HG02973 (cell line): ENCODE measurements around the gene SUPT3H.
"Not testable (repeated sequence)": the region's sequence is repeated elsewhere in the genome, so short reads cannot be mapped to it uniquely, and the experiment has no call there.

ENCODE experiments used
- ATAC-seq: cut with Tn5 transposase; IDR thresholded peaks from one replicate; pipeline ENCODE4 v1.9.1; 2021; ENCODE audit warnings: moderate library complexity; ENCODE audit not compliant: unreplicated experiment

SUPT3H gene

GRCh38 chr6:45073771-45074170 lies 304.0 kb downstream of the SUPT3H start:
- no peak for ATAC-seq

DNA sequence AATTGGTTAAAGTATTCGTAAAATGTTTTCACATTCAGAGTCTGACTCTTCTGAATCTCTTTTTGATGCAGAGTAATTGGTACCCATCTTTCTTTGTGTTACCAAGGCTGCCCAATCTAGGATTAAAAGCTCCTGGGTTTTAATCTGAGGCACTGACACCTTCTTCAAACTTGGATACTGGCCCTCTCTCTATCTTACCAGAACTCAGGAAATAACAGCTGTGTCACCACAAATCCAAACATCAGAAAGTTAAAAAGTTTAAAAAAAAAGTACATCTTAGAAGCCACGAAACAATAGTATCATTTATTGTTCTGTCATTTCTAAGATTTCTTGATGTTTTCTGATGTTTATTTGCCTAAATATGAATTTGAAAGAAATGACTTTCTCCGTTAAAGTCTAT lies 305.1 kb downstream of the SUPT3H start:
- no peak for ATAC-seq

- ATAC-seq, result no peak
Observed at GRCh38 chr6:45072016-45072415, 305.7 kb downstream of the SUPT3H start.

DNA sequence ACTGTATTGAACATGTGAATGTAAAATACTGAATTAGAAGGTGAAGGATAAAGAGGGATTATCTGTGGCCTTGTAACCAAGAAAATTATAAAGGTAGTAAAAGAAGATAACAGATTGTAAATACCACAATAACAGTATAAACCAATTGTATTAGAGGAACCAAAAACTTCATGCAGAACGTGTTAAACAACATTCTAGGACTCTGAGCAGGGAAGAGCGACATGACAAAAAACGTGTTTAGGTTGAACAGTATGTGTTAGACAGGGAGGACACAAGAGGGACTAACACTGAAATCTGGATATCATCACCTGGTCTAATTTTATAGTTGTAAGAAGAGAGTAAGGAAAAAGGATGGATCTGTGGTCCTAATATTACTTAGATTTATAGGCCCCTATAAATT lies 308.6 kb downstream of the SUPT3H start:
- ATAC-seq, result no peak

DNA sequence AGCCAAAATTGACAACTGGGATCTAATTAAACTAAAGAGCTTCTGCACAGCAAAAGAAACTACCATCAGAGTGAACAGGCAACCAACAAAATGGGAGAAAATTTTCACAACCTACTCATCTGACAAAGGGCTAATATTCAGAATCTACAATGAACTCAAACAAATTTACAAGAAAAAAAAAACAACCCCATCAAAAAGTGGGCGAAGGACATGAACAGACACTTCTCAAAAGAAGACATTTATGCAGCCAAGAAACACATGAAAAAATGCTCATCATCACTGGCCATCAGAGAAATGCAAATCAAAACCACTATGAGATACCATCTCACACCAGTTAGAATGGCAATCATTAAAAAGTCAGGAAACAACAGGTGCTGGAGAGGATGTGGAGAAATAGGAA lies 310.3 kb downstream of the SUPT3H start:
- ATAC-seq, result not testable (repeated sequence)

GRCh38 chr6:45062659-45063058 lies 315.1 kb downstream of the SUPT3H start:
- ATAC-seq, result not testable (repeated sequence)

- no peak for ATAC-seq
Observed at GRCh38 chr6:45057711-45058110, 320.0 kb downstream of the SUPT3H start.

DNA sequence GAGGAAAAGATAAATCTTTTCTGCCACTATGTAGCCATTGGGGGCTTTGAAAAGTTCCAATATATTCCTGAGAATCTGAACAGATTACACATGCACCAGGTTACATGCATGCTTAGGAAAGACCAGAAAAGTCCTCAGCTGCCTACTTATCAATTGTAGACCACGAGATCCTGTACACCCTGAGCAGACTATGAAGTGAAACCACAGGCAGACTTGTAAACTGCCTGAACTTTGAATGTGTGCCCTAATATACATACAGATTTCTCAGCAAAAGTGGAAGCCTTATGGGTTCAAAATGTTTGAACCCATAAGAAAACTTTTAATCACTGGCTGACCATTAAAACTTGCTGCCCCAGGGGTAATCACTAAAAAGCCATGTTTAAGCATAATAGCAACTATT lies 323.1 kb downstream of the SUPT3H start:
- ATAC-seq, result no peak

GRCh38 chr6:45052325-45052724 lies 325.4 kb downstream of the SUPT3H start:
- no peak for ATAC-seq

GRCh38 chr6:45049188-45049843 lies 328.4 kb downstream of the SUPT3H start:
- ATAC-seq, result no peak

DNA sequence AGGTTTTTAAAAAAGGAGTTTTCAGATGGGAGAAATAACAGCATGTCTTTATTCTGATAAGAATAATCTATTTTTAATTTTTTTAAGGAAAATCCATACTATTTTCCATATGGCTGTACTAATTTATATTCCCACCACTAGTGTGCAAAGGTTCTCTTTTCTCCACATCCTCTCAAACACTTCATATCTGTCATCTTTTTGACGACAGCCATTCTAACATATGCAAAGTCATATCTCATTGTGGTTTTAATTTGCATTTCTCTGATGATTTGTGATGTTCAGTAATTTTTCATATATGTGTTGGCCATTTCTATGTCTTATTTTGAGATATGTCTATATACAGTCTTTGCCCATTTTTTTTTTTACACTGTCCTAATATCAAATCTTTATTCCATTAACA lies 330.2 kb downstream of the SUPT3H start:
- no peak for ATAC-seq

- ATAC-seq, result no peak
Observed at GRCh38 chr6:45045253-45045601, 332.5 kb downstream of the SUPT3H start.

DNA sequence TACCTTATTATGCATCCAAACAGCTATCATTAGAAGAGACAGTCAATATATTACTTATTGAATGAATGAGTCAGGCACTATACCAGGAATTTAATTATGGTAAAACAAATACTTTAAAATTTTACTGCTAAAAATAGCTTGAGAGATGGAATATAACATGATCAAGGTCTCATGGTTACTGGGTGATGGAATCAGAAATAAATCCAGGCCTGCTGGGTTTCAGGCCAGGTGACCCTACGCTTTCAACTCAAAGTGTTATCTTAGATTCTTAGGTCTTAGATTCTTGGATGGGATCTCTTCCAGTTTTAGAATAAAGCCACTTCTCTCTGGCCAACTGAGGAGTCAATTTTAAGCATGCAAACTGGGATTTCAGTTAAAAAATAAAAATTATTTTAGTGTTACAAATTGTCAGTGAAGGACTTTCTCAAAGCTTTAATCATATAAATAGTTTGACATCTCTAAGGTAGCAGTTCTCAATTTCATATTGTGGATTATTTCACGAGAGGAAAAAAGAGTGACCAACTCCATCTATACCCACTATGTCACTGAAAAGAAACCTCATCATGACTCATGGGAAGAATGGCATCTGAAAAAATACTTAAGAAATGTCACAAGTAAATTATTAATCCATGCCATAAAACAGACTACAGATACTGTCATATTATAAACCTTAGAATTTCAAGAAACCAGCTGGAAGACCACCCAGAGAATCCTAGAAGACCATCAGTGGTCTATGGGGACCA lies 333.1 kb downstream of the SUPT3H start:
- ATAC-seq, result no peak

- ATAC-seq, result no peak
Observed at GRCh38 chr6:45044086-45044485, 333.6 kb downstream of the SUPT3H start.

DNA sequence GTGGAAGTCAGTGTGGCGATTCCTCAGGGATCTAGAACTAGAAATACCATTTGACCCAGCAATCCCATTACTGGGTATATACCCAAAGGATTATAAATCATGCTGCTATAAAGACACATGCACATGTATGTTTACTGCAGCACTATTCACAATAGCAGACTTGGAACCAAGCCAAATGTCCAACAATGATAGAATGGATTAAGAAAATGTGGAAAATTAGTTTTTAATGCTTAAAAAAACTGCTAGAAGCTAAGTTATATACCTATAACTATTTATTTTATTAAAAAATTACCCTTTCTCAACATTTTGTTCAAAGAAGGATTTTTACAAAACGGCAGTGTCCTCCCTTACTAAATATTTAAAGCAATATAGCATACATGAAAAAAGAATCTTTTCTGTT lies 335.1 kb downstream of the SUPT3H start:
- not testable (repeated sequence) for ATAC-seq

DNA sequence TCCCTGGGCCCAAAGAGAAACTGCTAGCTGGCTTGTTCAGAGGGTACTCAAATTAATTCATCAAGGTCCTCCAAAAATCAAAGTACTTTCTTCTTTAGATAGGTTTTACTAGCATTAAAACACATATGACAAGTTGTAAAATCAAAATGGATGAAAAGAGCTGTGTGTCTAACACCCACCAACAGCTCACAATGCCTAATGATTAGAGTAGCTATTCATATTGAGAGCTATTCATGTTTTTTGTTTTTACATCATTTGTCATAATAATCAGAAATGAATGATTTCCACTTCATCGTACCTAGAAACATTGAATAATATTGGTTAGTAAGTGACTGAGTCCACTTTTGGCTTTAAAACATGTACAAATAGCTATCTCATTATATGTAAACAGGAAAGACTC lies 339.5 kb downstream of the SUPT3H start:
- no peak for ATAC-seq

DNA sequence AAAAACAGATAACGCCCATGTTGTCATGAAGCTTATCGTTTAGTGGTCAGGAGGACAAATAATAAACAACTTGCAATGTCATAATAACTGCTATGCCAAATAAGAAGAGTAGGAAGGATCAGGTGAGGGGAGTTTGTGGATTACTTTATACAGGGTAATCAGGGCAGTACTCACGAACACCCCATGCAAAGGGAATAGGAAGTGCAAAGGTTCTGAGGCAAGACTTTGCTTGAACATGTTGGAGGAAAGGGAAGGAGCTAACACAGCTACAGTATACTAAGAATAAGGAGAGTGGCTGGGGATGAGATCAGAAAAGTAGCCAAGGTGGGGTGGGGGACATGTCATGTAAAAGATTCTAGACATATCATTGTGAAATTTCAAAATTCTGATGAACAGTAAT lies 341.6 kb downstream of the SUPT3H start:
- ATAC-seq, result no peak

DNA sequence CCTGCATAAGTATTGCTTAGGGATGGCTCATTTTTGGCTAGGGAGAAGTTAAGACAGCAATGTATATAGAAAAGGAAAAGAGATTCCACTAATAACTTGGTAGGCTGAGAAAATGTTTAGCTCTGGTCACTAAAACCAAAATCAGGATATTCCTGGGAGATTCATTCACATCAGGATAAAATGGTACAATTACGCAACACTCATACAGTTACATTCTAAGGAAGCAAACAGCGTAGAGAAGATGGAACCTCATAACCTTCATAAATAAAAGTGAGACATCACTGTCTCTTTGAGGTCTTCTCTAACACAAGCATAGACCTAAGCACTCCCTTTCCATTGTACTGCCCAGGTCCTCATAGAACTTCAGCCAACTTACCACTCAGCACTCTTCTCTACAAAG lies 345.3 kb downstream of the SUPT3H start:
- ATAC-seq, result no peak

GRCh38 chr6:45031601-45032000 lies 346.1 kb downstream of the SUPT3H start:
- ATAC-seq, result no peak

DNA sequence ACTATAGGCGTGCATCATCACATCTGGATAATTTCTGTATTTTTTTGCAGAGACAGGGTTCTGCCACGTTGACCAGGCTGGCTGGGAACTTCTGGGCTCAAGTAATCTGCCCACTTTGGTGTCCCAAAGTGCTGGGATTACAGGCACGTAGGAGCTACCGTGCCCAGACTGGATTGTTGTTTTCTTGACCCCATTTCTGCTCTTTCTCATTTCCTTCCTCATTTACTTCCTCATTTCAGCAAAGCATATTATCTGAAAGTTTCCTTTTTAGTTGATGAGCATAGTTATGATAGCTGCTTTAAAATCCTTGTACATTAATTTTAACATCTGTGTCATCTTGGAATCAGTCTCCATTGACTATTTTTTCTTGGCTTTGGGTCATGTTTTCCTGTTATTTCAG lies 350.6 kb downstream of the SUPT3H start:
- ATAC-seq, result no peak

GRCh38 chr6:45026003-45026516 lies 351.7 kb downstream of the SUPT3H start:
- no peak for ATAC-seq

- ATAC-seq, result no peak
Observed at GRCh38 chr6:45024610-45025009, 353.1 kb downstream of the SUPT3H start.

GRCh38 chr6:45021676-45022075 lies 356.1 kb downstream of the SUPT3H start:
- ATAC-seq, result no peak
